Measurements from ENCODE around the gene IGLL1.
"Not testable (repeated sequence)": the region's sequence is repeated elsewhere in the genome, so short reads cannot be mapped to it uniquely, and the experiment has no call there.

The IGLL1 gene

GRCh38 chr22:23603266-23603665 is 23.2 kb upstream of the IGLL1 start:
- Mint-ChIP-seq H3K9me3 (no peaks in the 10 kb centered on the region), H3K4me1 (no peaks in the 10 kb centered on the region), H3K27ac (no peak overlapping the region), H3K4me3 (no peak overlapping the region), H3K36me3 (no peaks in the 10 kb centered on the region)
- DNase-seq (ENCODE audit: low spot score in 2 of 2) (no peak), ATAC-seq (no peak)

DNA sequence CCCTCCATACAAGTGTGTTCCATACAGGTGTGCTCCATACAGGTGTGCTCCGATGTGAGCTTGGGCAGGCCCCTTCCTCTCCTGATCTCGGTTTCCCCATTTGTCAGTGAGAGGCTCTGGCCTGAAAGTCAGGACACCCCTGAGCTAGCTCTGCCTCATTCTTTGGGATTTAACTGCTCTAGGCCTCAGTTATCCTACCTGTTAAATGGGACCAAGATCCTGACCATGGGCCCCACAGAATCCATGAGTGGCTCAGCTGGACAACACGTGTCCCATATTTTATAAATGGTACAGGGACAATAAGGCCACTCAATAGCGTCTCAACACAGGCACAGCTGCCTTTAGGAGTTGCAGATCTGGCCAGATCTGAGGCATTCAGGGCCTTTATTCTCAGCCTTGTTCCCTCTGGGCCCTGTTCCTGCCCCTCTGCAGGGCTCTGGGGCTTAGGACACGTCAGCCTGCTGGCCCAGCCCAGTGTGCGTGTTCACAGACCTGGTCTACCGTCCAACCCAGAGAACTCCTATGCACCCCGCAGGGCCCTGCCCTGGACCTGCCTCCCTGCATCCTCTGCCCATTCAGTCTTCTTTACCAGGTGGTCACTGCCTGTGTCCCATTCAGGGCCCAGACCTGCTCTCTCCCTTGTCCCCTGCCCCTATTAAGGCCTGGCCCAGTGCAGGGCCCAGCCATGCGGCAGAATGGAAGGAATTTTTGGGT is 18.9 kb upstream of the IGLL1 start:
- no peaks in the 10 kb centered on the region for H3K9me3 Mint-ChIP-seq
- H3K36me3 Mint-ChIP-seq: no peaks in the 10 kb centered on the region

DNA sequence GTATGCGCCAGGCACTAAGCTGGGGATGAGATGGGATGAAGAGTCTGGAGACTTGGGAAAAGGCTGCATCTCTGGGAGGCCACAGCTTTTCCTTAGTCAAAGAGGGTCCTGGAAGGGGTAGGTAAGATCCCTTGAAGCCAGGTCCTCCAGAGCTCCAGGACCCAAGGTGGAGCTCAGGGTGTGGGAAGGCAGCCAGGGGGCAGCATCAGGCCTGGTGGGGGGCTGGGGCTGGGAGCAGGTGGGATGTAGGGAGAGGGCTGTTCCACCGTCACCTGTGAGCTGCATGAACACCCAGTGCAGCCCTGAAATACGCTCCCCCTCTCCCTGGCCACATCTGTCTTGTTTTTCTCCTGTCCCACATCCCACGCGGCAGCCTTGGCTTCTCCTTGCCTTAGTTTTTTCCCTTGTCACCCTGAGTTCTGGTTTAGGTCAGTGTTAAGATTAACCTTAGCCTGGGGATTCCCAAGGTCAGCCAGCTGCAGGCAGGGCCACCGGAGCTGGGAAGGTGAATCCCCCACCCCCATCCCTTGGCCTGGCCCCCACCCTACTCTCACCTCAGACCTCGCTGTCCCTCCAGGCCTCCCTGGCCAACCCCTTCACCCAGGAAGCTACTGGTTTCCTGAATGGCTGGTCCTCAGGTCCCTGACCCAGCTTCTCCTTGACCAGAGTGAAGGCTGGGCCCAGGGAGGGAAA is 17.6 kb upstream of the IGLL1 start:
- not testable (repeated sequence) for H3K27ac Mint-ChIP-seq; H3K4me1 Mint-ChIP-seq; H3K9me3 Mint-ChIP-seq; DNase-seq (ENCODE audit: low spot score in 2 of 2); H3K36me3 Mint-ChIP-seq; H3K4me3 Mint-ChIP-seq
- ATAC-seq: peak; percentile 5

More for the DNA sequence above, 18.9 kb upstream of the IGLL1 start:
- no peak overlapping the region for H3K27ac Mint-ChIP-seq
- ATAC-seq (no peak), DNase-seq (ENCODE audit: low spot score in 2 of 2) (no peak)
- peaks cover 6% of the 10 kb centered on the region for H3K4me1 Mint-ChIP-seq
- H3K4me3 Mint-ChIP-seq: no peak overlapping the region

DNA sequence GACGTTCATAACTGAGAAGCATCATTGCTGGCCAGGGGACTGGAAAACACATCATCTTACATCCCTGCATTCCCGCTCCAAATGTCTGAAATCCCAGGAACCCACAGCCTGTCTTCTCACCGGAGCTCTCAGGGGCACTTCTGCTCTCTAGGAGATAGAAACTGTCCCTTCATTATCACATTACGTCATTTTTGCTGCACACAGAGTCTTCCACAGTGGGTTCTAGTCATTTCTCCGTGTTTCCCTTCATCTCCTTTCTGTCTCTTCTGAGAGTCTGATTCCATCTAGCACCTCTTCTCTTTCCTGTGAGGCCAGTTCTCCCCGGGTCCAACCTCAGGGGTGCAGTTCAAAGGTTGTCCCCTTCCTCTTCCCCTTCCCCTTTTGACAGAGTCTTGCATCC is 15.8 kb upstream of the IGLL1 start:
- not testable (repeated sequence) for ATAC-seq; H3K4me3 Mint-ChIP-seq; DNase-seq (ENCODE audit: low spot score in 2 of 2); H3K27ac Mint-ChIP-seq; H3K9me3 Mint-ChIP-seq; H3K36me3 Mint-ChIP-seq
- H3K4me1 Mint-ChIP-seq: peaks cover 12% of the 10 kb centered on the region

- Mint-ChIP-seq H3K36me3 (no peaks in the 10 kb centered on the region), H3K9me3 (no peaks in the 10 kb centered on the region), H3K4me1 (peaks cover 12% of the 10 kb centered on the region), H3K4me3 (no peak overlapping the region), H3K27ac (no peak overlapping the region)
- no peak for DNase-seq (ENCODE audit: low spot score in 2 of 2)
- no peak for ATAC-seq
Measured at GRCh38 chr22:23591846-23592245, 11.8 kb upstream of the IGLL1 start.

DNA sequence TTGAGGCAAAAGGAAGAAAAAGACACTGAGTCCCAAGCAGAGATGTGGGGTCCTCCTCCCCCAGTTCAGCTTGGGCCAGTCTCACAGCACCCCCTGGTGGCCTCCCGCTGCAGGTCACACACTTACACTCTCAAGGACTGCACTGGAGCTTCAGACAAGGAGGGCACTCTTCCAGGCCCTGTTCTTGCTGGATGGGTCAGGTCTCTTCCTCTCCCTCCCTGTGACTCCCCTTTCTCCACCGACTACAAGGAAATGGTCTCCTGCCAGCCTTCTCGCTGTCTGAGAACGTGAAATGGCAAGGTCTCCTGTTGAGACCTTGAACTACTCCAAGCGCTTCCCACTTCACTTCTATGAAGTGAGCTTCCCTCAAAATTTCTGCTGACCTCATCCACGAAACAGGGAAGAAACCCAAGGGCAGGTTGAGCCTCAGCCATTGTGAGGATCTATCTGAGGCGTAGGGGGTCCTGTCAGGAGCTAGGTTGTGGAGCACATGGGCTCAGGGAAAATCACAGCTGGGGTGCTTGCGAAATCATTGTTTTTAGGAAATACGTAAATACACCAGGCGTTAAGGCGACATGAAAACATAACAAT is 11.2 kb upstream of the IGLL1 start:
- H3K4me3 Mint-ChIP-seq: no peak overlapping the region
- H3K9me3 Mint-ChIP-seq: no peaks in the 10 kb centered on the region
- H3K4me1 Mint-ChIP-seq: peaks cover 12% of the 10 kb centered on the region
- no peaks in the 10 kb centered on the region for H3K36me3 Mint-ChIP-seq
- peak; percentile 72 for ATAC-seq
- H3K27ac Mint-ChIP-seq: no peak overlapping the region
- peak; percentile 49 to 76 for DNase-seq (ENCODE audit: low spot score in 2 of 2)

DNA sequence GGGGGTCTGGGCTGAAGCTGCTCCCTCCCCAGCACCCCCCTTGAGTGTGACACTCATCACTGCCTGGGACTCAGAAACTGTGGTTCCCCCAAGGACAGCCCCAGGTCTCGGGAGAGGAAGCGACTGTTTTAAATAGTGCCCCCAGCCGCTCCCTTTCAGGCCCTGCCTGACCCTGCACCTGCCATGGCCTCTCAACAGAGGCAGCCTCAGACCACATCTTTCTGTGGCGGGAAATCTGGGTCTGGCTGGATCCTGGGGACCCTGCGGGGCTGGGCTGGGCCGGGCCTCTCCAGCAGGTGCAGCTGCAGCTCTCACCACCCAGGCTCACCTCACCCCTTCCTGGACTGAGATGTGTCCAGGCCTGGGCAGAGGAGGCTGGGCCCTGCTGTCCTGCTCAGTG is 3.7 kb upstream of the IGLL1 start:
- Mint-ChIP-seq H3K4me3 (no peak overlapping the region), H3K27ac (no peak overlapping the region), H3K4me1 (no peaks in the 10 kb centered on the region), H3K36me3 (no peaks in the 10 kb centered on the region), H3K9me3 (no peaks in the 10 kb centered on the region)
- DNase-seq (ENCODE audit: low spot score in 2 of 2) (no peak), ATAC-seq (peak; percentile 14)

DNA sequence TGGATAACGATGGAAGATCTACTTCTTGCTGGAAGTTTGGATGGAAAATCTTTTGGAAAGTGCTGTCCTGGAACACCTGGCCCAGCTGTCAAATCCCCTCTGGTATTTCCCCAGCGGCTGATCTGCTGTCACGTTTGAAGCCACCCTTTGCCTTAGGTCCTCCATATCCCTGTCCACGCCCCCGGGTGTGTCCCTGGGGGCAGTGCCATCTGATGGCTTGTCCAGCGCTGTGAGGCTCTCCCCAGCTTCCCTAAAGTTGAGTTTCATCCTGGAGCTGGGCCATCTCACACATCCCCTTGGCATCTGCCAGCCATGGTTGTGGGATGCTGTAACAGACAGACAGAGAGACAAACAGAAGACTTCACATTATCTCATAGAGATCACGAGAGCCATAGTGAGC is 3.1 kb upstream of the IGLL1 start:
- H3K4me3 Mint-ChIP-seq: no peak overlapping the region
- no peaks in the 10 kb centered on the region for H3K9me3 Mint-ChIP-seq
- ATAC-seq: no peak
- no peaks in the 10 kb centered on the region for H3K36me3 Mint-ChIP-seq
- no peak for DNase-seq (ENCODE audit: low spot score in 2 of 2)
- no peaks in the 10 kb centered on the region for H3K4me1 Mint-ChIP-seq
- no peak overlapping the region for H3K27ac Mint-ChIP-seq

- H3K4me3 Mint-ChIP-seq: no peak overlapping the region
- no peak for DNase-seq (ENCODE audit: low spot score in 2 of 2)
- H3K27ac Mint-ChIP-seq: no peak overlapping the region
- H3K4me1 Mint-ChIP-seq: no peaks in the 10 kb centered on the region
- H3K36me3 Mint-ChIP-seq: no peaks in the 10 kb centered on the region
- no peaks in the 10 kb centered on the region for H3K9me3 Mint-ChIP-seq
- no peak for ATAC-seq
Measured at GRCh38 chr22:23581260-23581650, 1.2 kb upstream of the IGLL1 start.

DNA sequence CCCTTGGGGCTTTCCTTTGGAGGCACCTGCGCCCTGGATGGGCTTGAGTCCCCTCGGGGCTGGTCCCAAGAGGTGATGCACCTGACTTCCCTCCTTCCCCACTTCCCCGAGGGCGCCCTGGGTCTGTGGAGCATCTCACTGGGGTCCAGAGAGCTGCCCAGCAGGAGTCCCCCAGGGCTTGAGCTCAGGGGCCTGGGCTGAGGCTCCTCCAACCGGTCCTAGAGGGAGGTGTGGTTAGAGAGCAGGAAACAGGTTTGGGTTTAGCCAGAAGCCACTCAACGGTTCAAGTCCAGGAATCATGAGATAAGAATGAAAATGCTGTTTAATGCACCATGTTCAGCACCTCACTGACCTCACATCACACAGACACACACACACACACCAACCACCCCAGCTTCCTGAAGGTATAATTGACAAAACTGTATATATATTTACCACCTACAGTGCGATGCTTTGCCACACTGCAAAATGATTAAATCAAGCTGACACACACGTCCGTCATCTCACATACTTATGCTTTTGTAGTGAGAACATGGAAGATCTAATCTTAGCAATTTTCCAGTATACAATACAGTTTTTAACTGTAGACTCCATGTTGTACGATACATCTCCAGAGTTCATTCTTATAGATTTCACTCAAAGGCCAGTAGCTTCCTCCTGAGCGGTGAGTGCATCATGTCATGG is 628 bp upstream of the IGLL1 start:
- Mint-ChIP-seq H3K4me1 (no peaks in the 10 kb centered on the region), H3K27ac (no peak overlapping the region), H3K4me3 (no peak overlapping the region), H3K9me3 (no peaks in the 10 kb centered on the region), H3K36me3 (no peaks in the 10 kb centered on the region)
- ATAC-seq: no peak
- no peak for DNase-seq (ENCODE audit: low spot score in 2 of 2)

GRCh38 chr22:23579280-23579679 is 810 bp downstream of the IGLL1 start:
- Mint-ChIP-seq H3K27ac (no peak overlapping the region), H3K4me1 (no peaks in the 10 kb centered on the region), H3K36me3 (no peaks in the 10 kb centered on the region), H3K9me3 (no peaks in the 10 kb centered on the region), H3K4me3 (no peak overlapping the region)
- ATAC-seq (no peak), DNase-seq (ENCODE audit: low spot score in 2 of 2) (no peak)

DNA sequence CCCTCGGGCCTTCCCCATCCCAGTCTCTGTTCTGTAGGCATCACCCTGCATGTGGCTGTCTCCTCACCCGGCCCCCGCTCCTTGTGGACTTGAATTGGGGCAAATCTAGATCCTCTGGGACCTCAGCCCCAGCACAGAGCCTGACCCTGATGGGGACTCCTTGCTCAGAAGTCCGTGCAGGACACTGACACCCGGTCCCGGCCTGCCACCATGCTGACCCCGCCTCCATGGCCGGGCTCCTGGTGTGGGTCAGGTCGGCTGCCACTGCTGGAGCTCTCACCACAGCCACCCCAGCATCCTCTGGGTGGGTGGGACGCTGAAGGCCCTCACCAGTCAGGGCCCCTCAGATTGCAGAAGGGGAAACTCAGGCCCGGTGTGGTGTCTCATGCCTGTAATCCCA is 1.8 kb downstream of the IGLL1 start:
- no peak overlapping the region for H3K4me3 Mint-ChIP-seq
- no peak for DNase-seq (ENCODE audit: low spot score in 2 of 2)
- no peaks in the 10 kb centered on the region for H3K4me1 Mint-ChIP-seq
- H3K36me3 Mint-ChIP-seq: no peaks in the 10 kb centered on the region
- no peak for ATAC-seq
- H3K27ac Mint-ChIP-seq: no peak overlapping the region
- H3K9me3 Mint-ChIP-seq: no peaks in the 10 kb centered on the region

DNA sequence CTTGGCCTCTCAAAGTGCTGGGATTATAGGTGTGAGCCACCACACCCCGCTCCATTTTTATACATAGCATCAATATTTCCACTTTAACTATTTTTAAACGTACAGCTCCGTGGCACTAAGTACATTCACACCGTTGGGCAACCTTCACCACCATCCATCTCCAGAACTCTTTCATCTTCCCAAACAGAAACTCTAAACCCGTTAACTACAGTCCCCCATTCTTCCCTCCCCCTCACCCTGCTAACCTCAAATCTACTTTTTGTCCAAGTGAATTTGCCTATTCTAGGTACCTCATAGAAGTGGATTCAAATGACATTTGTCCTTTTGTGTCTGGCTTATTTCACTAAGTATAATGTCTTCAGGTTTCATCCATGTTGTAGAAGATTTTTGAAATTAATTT is 3.4 kb downstream of the IGLL1 start:
- Mint-ChIP-seq H3K36me3 (no peaks in the 10 kb centered on the region), H3K9me3 (no peaks in the 10 kb centered on the region), H3K4me3 (no peak overlapping the region), H3K27ac (no peak overlapping the region), H3K4me1 (no peaks in the 10 kb centered on the region)
- DNase-seq (ENCODE audit: low spot score in 2 of 2) (no peak), ATAC-seq (no peak)

DNA sequence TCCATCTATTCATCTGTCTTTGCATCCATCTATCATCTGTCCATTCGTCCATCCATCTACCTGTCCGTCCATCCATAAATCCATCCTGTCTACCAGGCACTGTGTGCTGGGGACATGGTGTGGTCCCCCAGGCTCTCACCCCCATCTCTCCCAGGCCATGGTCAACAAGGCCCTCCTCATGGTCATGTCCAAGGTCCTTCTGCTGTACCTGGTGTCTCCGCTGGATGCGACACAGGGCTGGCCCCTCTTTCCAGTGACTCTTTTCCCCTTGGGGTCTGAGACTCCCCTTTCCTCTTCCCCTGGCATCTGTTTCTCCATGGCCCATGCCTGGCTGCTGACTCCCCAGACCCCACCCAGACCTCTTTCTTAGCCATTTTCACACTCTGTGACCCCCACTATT is 4.5 kb downstream of the IGLL1 start:
- DNase-seq (ENCODE audit: low spot score in 2 of 2) (no peak), ATAC-seq (no peak)
- H3K36me3 Mint-ChIP-seq: no peaks in the 10 kb centered on the region
- H3K27ac Mint-ChIP-seq: no peak overlapping the region
- H3K4me3 Mint-ChIP-seq: no peak overlapping the region
- no peaks in the 10 kb centered on the region for H3K4me1 Mint-ChIP-seq
- no peaks in the 10 kb centered on the region for H3K9me3 Mint-ChIP-seq

- Mint-ChIP-seq H3K36me3 (no peaks in the 10 kb centered on the region), H3K4me1 (no peaks in the 10 kb centered on the region), H3K9me3 (no peaks in the 10 kb centered on the region), H3K27ac (no peak overlapping the region), H3K4me3 (no peak overlapping the region)
- peak; percentile 38 for ATAC-seq
- DNase-seq (ENCODE audit: low spot score in 2 of 2): no peak
Measured at GRCh38 chr22:23574877-23575276, 5.2 kb downstream of the IGLL1 start.
